Neural progenitor cell (in vitro differentiated cells): Measurements from ENCODE around the gene SUMO3.

ENCODE experiments used
- EZH2phosphoT487 ChIP-seq: fragments of 200-600 bp; sonication (generic); IDR thresholded peaks from 2 replicates; pipeline ENCODE4 v1.6.1; 2017; ENCODE audit warnings: antibody characterized with exemption
- TF ChIP-seq, protein P1 (sequence below): fragments of 200-600 bp; sonication (generic); IDR thresholded peaks from 2 replicates; pipeline ENCODE4 v1.5.1; 2017; ENCODE audit warnings: antibody characterized with exemption, mild to moderate bottlenecking

DNA sequence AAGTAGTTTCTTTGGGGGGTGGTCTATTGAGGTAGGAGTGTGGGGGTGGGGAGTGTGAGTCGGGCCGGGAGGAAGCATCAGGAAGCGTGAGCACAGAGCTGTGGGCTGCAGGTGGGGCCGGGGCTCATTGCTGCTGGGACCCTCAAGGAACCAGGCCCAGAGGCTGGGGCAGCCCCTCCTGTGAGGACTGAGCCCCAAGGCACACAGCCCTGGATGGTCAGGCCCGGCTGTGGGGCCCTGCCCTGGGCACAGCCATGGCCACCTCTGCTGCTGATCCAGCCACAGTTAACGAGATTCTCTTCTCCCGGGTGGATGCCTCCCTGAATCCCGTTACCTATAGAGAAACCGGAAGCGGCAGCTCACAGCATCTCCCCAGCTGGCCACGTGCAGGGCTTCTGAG lies 22.9 kb upstream of the SUMO3 start:
- TF ChIP-seq, protein P1, sequence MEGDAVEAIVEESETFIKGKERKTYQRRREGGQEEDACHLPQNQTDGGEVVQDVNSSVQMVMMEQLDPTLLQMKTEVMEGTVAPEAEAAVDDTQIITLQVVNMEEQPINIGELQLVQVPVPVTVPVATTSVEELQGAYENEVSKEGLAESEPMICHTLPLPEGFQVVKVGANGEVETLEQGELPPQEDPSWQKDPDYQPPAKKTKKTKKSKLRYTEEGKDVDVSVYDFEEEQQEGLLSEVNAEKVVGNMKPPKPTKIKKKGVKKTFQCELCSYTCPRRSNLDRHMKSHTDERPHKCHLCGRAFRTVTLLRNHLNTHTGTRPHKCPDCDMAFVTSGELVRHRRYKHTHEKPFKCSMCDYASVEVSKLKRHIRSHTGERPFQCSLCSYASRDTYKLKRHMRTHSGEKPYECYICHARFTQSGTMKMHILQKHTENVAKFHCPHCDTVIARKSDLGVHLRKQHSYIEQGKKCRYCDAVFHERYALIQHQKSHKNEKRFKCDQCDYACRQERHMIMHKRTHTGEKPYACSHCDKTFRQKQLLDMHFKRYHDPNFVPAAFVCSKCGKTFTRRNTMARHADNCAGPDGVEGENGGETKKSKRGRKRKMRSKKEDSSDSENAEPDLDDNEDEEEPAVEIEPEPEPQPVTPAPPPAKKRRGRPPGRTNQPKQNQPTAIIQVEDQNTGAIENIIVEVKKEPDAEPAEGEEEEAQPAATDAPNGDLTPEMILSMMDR = no peak
- TF ChIP-seq EZH2phosphoT487 = no peak
